ENCODE results near the gene RASGRP1.

DNA sequence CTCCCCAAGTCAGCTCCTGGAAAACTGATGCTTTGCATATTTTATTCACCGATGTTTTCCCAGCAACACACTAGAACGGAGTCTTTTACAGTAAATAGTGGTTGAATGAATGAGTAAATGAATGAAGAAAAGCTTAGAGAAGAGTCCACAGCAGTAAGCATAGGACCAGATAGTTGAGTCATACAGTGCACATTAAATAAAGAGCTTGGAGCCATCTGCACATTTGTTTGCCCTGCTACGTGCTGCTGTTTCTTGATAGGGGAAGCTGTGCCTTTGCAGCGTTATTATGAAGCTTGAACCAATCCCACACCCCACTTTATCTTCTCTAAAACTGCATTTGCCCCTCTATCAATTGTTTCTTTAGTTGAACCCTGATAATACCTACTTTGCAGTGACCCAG, 109.5 kb downstream of the RASGRP1 start:
- TF ChIP-seq POLR2A (IDR thresholded peaks at IDR 0.05), result no peak
- TF ChIP-seq, protein P1, sequence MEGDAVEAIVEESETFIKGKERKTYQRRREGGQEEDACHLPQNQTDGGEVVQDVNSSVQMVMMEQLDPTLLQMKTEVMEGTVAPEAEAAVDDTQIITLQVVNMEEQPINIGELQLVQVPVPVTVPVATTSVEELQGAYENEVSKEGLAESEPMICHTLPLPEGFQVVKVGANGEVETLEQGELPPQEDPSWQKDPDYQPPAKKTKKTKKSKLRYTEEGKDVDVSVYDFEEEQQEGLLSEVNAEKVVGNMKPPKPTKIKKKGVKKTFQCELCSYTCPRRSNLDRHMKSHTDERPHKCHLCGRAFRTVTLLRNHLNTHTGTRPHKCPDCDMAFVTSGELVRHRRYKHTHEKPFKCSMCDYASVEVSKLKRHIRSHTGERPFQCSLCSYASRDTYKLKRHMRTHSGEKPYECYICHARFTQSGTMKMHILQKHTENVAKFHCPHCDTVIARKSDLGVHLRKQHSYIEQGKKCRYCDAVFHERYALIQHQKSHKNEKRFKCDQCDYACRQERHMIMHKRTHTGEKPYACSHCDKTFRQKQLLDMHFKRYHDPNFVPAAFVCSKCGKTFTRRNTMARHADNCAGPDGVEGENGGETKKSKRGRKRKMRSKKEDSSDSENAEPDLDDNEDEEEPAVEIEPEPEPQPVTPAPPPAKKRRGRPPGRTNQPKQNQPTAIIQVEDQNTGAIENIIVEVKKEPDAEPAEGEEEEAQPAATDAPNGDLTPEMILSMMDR (IDR thresholded peaks at IDR 0.05), result no peak

Data from testis (tissue), 2 donors.